GM13976 (cell line): ENCODE results near the gene TMEM131.

Experiments
- DNase-seq: peaks from one replicate; pipeline ENCODE4 v3.0.0; 2012; ENCODE audit warnings: low spot score
- in situ Hi-C: fragments of 300-500 bp; cut with MboI; formaldehyde crosslinking; loops from one replicate; pipeline ENCODE4 v1.12.0; 2022; ENCODE audit warnings: low sequenced_read_pairs, mixed read lengths, inconsistent platforms; ENCODE audit not compliant: unreplicated experiment
- TF ChIP-seq, protein P1 (sequence below): IDR thresholded peaks from 2 replicates; pipeline ENCODE4 v1.5.1; 2012; ENCODE audit warnings: borderline replicate concordance, mild to moderate bottlenecking; ENCODE audit not compliant: insufficient read depth; ENCODE audit errors: extremely low read depth, missing control alignments, control extremely low read depth

Gene TMEM131

DNA sequence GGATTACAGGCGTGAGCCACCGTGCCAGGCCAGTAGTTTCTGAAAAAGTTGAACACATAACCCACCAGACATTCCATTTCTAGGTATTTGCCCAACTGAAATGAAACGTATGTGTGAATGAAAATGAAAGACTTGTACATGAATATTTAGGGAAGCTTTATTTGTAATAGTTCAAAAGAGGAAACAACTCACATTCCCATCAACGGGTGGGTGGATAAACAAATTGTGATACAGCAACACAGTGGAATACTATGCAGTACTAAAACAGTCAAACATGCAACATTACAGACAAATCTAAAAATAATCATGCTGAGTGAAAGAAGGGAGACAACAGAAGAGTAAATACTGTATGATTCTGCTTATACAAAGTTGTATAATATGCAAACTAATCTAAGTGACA is 46.8 kb downstream of the TMEM131 start:
- in situ Hi-C loops, result no loop called here
- no peak for DNase-seq
- TF ChIP-seq, protein P1, sequence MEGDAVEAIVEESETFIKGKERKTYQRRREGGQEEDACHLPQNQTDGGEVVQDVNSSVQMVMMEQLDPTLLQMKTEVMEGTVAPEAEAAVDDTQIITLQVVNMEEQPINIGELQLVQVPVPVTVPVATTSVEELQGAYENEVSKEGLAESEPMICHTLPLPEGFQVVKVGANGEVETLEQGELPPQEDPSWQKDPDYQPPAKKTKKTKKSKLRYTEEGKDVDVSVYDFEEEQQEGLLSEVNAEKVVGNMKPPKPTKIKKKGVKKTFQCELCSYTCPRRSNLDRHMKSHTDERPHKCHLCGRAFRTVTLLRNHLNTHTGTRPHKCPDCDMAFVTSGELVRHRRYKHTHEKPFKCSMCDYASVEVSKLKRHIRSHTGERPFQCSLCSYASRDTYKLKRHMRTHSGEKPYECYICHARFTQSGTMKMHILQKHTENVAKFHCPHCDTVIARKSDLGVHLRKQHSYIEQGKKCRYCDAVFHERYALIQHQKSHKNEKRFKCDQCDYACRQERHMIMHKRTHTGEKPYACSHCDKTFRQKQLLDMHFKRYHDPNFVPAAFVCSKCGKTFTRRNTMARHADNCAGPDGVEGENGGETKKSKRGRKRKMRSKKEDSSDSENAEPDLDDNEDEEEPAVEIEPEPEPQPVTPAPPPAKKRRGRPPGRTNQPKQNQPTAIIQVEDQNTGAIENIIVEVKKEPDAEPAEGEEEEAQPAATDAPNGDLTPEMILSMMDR, result no peak

DNA sequence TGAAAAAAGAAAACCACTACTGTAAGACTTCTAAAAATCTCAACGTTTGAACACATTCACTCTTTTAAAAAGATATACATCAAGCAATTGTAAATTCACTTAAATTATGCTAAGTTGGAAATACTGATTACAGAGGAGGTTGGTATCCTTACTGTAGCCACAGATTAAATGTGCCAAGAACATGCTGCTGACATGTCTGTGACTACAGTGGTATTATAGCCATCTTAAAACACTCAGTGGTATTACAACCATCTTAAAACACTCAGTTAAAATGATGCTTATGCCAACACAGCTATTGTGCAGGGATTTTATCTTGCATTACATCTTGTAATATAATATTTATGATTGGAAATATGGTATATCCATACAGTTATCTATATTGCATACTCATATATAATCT is 50.0 kb downstream of the TMEM131 start:
- DNase-seq, result no peak
- in situ Hi-C loops, result no loop called here
- TF ChIP-seq, protein P1, result no peak

DNA sequence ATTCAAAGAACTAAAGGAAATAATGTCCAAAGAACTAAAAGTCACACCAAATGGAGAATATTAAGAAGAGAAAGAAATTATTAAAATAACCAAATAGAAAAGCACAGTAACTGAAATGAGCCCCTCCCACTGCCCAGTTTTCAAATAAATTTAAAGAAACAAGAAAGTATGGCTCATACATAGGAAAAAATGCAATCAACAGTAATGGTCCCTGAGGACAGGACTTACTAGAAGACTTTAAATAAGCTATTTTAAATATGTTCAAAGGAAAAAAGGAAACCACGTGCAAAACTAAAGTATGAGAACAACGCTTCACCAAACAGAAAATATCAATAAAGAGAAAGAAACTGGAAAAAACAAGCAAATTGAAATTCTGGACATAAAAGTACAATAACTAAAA is 58.9 kb downstream of the TMEM131 start:
- in situ Hi-C loops, result no loop called here
- TF ChIP-seq, protein P1, result no peak
- no peak for DNase-seq

DNA sequence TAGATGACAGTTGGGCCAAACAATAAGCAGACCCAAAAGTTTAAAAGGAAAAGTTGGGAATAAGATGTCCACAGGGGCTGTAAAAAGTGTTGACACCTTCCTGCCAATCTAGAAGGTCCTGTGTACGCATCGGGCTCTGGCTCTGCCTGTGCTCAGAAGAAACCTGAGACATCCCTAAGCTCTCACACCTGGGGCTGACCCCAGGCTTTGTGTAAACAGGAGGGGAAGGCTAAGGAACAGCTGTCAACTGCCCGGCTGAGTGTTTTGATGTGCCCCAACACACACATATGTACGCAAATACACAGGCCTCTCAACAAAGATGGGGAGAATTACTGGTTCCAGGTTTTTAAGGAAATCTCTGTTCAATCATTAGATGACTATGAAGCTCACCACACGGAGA is 59.5 kb downstream of the TMEM131 start:
- in situ Hi-C loops, result no loop called here
- TF ChIP-seq, protein P1, result no peak
- DNase-seq, result no peak

DNA sequence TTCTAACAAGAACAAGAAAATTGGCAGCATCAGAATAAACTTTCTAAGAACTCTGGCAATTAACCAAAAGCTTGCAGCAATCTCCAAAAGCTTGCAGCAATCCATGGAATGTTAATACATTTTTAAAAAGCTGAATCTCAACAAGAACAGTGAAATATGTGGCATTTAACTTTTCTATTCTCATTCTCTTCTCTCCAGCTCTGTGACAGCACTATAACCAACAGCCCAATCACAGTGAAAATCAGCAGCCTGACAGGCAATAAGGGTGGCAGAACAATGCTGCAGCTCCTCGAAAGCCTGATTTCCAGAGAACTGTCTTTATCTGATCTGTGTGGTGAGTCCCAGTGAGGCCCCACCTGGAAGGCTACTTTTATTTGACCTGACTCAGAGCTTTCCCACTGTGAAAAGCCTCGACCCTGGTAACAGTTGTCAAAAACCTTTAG is 60.0 kb downstream of the TMEM131 start:
- in situ Hi-C loops, result no loop called here
- no peak for DNase-seq
- TF ChIP-seq, protein P1, result no peak

DNA sequence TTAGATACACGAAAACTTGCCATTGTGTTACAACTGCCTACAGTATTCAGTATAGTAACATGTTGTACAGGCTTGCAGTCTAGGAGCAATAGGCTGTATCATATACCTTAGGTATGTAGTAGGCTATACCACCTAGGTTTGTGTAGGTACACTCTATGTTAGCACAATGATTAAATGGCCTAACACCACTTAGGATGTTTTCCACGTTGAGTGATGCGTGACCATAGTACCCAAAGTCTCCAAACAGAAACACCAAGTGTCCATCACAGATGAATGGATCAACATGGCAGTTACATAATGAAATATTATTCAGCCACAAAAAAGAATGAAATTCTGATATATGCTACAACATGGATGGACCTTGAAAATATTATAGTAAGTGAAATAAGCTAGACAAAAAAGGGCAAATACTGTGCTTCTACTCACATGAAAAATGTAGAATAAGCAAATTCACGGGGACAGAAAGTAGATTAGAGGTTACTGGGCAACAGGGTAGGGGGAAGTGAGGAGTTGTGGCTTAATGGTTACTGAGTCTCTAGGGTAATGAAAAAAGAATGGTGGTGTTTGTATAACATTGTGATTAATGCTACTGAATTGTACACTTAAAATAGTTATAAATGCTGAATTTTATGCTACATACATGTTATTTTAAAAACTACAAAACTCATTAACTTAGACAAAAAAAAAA is 62.6 kb downstream of the TMEM131 start:
- DNase-seq, result no peak
- TF ChIP-seq, protein P1, result no peak
- in situ Hi-C loops, result no loop called here
